KOPT-K1 (cell line): ENCODE results near the gene DUOX1.

Source experiments
- H3K27ac ChIP-seq: fragments of 200-600 bp; sonication (generic); 2 replicates; pipeline ENCODE4 v1.5.1; 2016; ENCODE audit warnings: antibody characterized with exemption, mild to moderate bottlenecking, low read depth, low read length; ENCODE audit not compliant: poor library complexity, severe bottlenecking
- H3K36me3 ChIP-seq: fragments of 200-600 bp; sonication (generic); 2 replicates; pipeline ENCODE4 v1.5.1; 2017; ENCODE audit warnings: antibody characterized with exemption, mild to moderate bottlenecking, low read length, moderate library complexity; ENCODE audit not compliant: insufficient read depth
- H3K9me3 ChIP-seq: fragments of 200-600 bp; sonication (generic); 2 replicates; pipeline ENCODE4 v1.5.1; 2017; ENCODE audit warnings: antibody characterized with exemption, low read length, mild to moderate bottlenecking; ENCODE audit not compliant: insufficient read depth, poor library complexity, severe bottlenecking

The DUOX1 gene

DNA sequence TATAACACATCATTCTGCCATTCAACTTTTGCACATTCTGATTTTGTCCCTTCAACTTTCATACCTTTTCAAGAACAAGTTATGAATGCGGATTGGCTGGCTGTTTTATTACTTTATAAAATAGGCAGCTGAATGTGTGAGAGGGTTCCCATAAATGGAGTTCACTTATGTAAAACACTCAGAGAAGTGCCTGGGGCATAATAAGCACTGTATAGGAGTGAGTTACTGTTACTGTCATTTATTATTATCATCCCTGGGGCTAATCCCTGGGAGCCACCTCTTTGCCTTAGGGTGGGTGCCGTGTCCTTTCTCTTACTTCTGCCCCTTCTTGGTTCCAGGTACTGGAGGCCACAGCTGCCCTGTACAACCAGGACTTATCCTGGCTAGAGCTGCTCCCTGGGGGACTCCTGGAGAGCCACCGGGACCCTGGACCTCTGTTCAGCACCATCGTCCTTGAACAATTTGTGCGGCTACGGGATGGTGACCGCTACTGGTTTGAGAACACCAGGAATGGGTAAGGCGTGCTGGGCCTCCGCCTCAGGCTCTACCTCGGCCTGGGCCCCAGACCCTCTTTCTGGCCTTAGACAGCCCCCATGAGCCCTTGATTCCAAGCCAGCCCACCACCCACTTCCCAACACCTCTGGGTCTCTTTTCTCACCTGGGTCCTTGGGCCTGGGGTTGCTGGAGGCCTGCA lies 10.9 kb downstream of the DUOX1 start:
- Histone ChIP-seq H3K27ac (no peak overlapping the region), H3K9me3 (no peaks in the 10 kb centered on the region), H3K36me3 (no peaks in the 10 kb centered on the region)

DNA sequence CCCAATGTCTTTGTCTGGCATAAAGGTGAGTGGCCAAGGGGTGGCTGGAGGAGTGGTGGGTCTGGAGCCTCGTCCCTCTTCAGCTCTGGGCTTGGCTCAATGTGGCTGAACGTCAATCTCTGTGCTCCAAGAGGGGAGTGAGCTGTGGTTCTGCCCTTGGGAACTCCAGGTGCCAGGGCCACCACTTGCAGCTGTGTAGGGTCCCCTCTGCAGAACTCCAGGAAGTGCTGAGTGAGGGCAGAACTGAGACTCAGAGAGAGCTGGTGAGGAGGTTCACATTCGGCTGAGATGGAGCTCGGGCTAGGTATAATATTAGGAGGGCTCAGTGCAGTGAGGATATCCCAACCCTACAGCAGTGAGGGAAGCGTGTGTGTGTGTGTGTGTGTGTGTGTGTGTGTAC lies 11.6 kb downstream of the DUOX1 start:
- H3K9me3 ChIP-seq = no peaks in the 10 kb centered on the region
- no peak overlapping the region for H3K27ac ChIP-seq
- no peaks in the 10 kb centered on the region for H3K36me3 ChIP-seq

DNA sequence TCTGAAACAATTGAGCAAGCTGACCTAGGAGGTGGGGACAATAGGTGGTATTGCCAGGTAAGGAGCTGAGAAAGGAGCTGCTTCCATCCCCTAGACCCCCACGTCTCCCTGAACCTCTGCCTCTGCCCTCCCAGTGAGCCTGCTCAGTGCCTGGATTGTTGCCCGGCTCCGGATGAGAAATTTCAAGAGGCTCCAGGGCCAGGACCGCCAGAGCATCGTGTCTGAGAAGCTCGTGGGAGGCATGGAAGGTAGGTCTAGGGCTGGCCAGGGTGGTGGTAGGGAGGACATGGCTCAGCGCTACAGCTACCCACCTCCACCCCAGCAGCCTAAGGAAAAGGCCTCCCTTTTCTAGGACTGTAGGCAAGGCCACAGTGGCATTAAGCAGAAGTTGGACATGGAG lies 13.3 kb downstream of the DUOX1 start:
- H3K36me3 ChIP-seq = no peaks in the 10 kb centered on the region
- no peaks in the 10 kb centered on the region for H3K9me3 ChIP-seq
- H3K27ac ChIP-seq = no peak overlapping the region

DNA sequence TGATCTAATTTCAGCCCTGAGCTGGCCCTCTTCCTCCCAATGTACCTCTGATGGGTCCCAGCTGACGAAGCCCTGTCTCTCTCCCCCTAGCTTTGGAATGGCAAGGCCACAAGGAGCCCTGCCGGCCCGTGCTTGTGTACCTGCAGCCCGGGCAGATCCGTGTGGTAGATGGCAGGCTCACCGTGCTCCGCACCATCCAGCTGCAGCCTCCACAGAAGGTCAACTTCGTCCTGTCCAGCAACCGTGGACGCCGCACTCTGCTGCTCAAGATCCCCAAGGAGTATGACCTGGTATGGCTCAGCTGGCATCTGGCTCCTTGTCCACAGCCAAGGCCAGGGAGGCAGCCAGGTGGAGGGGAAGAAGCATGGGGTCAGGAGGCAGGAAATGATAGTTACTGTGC lies 14.2 kb downstream of the DUOX1 start:
- Histone ChIP-seq H3K36me3 (no peaks in the 10 kb centered on the region), H3K9me3 (no peaks in the 10 kb centered on the region), H3K27ac (no peak overlapping the region)

DNA sequence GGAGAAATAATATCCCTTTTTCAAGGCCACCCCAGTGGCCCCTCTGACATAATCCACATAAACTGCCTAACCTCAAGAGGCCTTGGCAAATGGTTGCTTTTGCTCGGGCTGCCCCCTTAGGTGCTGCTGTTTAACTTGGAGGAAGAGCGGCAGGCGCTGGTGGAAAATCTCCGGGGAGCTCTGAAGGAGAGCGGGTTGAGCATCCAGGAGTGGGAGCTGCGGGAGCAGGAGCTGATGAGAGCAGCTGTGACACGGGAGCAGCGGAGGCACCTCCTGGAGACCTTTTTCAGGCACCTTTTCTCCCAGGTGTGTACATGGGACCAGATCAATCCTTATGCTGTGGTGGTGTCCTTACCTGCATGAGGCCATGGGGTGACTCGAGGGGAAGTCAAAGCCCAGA lies 15.0 kb downstream of the DUOX1 start:
- H3K36me3 ChIP-seq = no peaks in the 10 kb centered on the region
- no peaks in the 10 kb centered on the region for H3K9me3 ChIP-seq
- H3K27ac ChIP-seq = no peak overlapping the region

DNA sequence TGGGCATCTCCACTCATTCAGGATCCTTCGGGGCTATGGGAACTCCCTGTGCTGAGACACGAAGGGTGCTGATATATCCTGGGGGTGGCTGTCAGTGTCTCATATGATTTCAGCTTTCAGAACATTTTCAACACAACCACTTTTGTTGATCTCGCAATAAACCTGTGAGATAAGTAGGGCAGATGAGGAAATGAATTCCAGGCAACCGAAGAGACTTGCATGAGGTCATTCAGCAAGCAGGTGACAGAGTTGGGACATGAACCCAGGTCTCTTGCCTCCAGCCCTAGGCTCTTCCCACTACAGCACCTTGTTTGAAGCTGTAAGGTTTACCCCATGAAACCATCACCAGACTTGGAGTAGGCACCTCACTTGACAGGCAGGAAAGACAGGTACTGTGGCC lies 16.6 kb downstream of the DUOX1 start:
- H3K27ac ChIP-seq = no peak overlapping the region
- no peaks in the 10 kb centered on the region for H3K36me3 ChIP-seq
- H3K9me3 ChIP-seq = no peaks in the 10 kb centered on the region

DNA sequence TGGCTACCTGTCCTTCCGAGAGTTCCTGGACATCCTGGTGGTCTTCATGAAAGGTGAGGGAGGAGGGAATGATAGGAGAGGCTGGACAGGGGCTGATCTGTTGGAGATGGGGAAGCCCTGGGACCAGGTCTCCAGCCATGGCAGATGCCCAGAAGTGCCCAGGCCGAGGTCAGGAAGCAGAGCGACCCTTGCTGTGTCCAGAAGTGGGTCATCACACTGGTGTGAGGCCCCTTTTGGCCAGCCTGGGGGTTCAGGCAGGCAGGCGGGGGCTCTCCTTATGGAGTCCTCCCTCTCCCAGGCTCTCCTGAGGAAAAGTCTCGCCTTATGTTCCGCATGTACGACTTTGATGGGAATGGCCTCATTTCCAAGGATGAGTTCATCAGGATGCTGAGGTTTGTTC lies 17.8 kb downstream of the DUOX1 start:
- Histone ChIP-seq H3K9me3 (no peaks in the 10 kb centered on the region), H3K27ac (no peak overlapping the region)

DNA sequence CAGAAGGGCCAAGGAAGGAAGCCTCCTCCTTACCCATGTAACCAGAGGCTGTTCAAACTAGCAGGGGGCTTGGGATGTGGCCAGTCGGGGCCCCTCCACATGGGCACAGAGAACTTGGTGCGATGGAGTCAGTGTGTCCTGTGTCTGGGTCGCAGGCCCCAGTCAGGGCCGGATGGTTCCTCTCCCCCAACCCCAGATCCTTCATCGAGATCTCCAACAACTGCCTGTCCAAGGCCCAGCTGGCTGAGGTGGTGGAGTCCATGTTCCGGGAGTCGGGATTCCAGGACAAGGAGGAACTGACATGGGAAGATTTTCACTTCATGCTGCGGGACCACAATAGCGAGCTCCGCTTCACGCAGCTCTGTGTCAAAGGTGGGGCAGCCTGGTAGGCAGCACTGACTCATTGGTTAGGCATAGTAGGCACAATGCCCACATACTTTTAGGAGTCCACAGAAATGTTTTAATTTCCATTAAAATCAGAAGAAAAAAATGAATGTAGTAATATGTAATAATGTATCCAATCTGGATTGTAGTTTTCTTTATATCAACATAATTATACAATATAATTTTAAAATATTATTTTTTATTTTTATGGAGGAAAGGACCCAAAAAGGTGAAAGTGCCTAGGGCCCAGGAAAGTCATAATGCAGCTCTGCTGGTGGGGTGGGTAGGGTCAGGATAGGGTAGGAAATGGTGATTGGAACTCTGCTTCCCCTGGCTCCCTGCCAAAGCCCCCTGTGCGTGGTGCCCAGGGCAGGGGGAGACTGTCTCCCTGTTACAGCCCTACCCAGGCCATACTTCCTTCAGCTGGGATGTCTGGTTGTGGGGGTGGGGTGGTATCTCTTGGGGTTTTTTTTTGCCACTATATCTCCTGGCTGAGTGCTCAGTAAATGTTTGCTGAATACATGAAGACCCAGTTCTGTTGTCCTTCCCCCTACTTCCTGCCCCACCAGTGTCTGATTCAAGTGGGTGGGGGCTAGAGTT lies 18.6 kb downstream of the DUOX1 start:
- H3K9me3 ChIP-seq = no peaks in the 10 kb centered on the region
- H3K36me3 ChIP-seq = no peaks in the 10 kb centered on the region
- no peak overlapping the region for H3K27ac ChIP-seq

More for the DNA sequence above, 17.8 kb downstream of the DUOX1 start:
- H3K36me3 ChIP-seq = no peaks in the 10 kb centered on the region

DNA sequence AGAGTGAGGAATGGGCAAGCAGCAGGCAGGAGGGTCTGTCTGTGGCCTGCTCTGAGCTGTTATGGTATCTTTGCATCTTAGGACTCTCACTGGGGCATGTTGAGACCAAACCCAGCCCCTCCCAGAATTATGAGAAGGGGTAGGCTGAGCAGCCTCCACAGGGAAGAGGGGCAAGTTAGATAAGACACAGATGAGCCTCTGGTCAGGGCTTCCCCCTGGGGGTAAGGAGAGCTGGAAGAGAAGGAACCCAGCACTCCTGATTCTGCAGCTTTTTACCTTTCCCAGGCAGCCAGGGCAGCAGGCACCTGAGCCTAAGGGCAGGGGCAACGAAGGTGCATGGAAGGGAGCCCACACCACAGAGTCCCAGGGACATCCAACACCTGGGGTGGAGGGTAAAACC lies 19.3 kb downstream of the DUOX1 start:
- H3K36me3 ChIP-seq = no peaks in the 10 kb centered on the region
- no peaks in the 10 kb centered on the region for H3K9me3 ChIP-seq
- no peak overlapping the region for H3K27ac ChIP-seq

DNA sequence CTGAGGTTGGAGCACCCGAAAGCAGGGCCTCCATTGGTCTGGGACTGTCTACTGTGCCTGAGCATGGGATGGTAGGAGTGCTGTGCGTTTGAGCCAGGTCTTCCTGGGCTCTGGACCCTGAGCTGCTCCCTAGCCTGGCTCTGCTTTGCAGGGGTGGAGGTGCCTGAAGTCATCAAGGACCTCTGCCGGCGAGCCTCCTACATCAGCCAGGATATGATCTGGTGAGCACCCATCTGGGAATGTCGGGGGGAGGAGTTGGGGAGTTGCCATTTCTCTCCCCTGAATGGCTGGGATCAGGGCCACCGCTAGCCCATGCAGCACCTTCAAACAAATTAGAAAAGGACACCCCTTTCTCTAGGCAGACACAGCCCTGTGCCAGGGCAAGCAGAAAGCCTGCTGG lies 20.7 kb downstream of the DUOX1 start:
- H3K36me3 ChIP-seq = no peaks in the 10 kb centered on the region
- H3K27ac ChIP-seq = no peak overlapping the region
- no peaks in the 10 kb centered on the region for H3K9me3 ChIP-seq

DNA sequence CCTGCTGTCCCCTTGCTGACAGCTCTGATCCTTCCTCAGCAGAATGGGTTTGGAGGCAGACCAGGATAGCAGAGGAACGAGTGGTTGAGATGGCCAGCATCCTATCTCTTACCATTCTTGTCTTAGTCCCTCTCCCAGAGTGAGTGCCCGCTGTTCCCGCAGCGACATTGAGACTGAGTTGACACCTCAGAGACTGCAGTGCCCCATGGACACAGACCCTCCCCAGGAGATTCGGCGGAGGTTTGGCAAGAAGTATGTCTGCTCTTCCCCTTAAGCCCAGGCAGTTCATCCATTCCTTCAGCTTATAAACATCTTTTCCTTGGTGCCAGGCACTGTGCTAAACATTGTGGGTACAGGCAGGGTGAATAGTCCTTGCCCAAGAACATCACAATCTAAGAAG lies 21.2 kb downstream of the DUOX1 start:
- H3K27ac ChIP-seq = no peak overlapping the region
- no peaks in the 10 kb centered on the region for H3K9me3 ChIP-seq
- H3K36me3 ChIP-seq = no peaks in the 10 kb centered on the region

DNA sequence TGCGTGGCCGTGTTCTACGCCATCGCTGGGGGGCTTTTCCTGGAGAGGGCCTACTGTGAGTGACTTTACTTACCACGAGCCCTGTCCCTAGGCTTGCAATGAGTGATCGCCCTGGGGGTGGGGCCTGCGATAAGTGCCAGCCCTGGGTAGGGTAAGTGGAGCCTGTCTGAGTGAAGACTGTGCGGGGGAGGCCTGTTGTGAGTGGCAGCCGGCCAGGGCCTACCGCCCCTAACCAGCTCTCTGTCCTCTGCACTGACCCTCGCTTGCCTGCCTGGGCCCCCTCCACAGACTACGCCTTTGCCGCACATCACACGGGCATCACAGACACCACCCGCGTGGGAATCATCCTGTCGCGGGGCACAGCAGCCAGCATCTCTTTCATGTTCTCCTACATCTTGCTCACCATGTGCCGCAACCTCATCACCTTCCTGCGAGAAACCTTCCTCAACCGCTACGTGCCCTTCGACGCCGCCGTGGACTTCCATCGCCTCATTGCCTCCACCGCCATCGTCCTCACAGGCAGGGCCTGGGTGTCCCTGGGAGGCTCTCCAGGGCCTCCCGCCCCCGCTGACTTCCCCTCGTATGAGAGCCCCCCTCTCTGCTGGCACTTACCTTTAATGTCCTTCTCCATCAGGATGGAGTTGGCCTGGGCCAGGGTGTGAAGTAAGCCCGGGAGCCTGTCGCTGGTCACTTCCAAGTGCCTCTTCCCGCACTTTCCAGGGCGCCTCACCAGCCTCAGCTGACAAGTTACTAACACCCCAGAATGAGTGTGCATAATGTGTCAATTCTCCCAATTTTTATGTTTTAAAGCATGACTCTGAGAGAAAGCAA lies 22.4 kb downstream of the DUOX1 start:
- no peaks in the 10 kb centered on the region for H3K36me3 ChIP-seq
- no peaks in the 10 kb centered on the region for H3K9me3 ChIP-seq
- H3K27ac ChIP-seq = no peak overlapping the region

DNA sequence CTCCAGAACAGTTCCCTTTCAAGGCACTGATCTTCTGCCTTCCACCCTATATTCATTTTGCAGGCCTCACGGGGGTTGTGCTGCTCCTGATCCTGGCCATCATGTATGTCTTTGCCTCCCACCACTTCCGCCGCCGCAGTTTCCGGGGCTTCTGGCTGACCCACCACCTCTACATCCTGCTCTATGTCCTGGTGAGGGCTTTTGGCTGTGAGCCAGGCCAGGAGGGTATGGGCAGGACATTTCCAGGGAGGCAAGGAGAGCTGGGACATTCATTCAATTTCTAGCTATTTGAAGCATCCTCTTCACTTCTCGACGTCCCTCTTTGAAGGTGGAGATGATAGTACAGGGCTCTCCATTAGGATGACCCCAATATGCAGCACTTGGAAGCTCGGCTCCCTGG lies 25.9 kb downstream of the DUOX1 start:
- no peak overlapping the region for H3K27ac ChIP-seq
- H3K9me3 ChIP-seq = no peaks in the 10 kb centered on the region
- H3K36me3 ChIP-seq = no peaks in the 10 kb centered on the region

DNA sequence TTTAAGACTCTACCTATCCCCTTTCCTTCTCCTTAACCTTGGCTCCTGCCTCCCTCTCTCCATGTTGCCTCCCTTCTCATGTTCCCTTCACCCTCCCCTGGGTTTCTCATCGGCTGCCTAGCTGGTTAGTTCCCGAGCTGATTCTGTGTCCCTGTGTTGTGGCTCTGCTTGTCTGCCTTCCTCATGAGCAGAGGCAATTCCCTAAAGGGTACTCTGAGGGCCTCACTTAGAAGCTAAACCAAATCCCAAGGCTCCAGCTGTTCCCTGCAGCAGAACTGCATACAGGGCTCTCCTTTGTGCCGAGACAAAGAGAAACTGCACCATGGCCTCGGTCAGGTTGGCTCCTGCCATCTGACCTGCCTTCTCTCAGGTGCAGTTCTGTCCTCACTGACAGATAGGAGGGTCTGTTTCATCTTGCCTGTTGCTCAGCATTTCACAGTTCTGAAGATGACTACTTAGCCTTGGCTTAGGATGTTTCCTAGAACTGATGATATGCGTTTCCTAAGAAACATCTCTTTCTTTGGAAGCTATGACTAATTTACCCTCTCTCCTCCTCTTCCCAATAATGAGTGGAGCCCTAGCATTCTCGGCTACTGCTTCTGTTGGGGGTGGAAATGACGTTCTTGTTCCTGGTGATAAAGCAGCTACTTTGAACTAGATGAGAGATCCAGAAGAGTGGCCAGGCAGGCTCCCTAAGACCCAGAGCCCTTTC lies 27.1 kb downstream of the DUOX1 start:
- Histone ChIP-seq H3K27ac (no peak overlapping the region), H3K36me3 (no peaks in the 10 kb centered on the region), H3K9me3 (no peaks in the 10 kb centered on the region)
